Measurements from ENCODE around the gene PTPRD.

PTPRD gene

GRCh38 chr9:8390571-8390970, 2222.2 kb downstream of the PTPRD start:
- no peak overlapping the region for H3K4me2 ChIP-seq (ENCODE audit: low read length)
- no peaks in the 10 kb centered on the region for H3K27me3 ChIP-seq (ENCODE audit: control insufficient read depth, low read length)

DNA sequence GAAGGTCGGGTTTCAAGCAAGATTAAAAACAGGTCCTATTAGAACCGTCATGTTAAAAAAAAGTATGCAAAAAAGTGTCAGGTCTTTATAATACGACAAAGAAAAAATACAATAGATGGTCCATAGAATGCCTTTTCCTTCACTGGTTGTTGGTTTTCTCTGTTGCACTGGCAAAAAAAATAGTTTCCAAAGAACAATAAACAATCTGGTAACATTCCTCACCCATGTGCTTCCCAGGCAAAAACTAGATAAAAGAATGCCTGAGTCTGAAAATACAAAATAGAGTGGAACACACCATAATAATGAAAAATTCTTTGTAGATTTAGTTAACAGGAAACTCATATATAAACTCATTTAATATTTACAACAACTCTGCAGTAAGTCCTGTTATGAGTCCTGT, 2223.3 kb downstream of the PTPRD start:
- Histone ChIP-seq H3K36me3 (ENCODE audit: control insufficient read depth, low read length) (no peaks in the 10 kb centered on the region), H3F3A (ENCODE audit: control insufficient read depth, insufficient read depth) (no peaks in the 10 kb centered on the region), H3K9me2 (replicated peaks; ENCODE audit: control insufficient read depth, low read length) (no peaks in the 10 kb centered on the region), H3K27me3 (ENCODE audit: control insufficient read depth, low read length) (no peaks in the 10 kb centered on the region), H3K4me3 (ENCODE audit: low read length) (no peak overlapping the region), H3K4me1 (ENCODE audit: control insufficient read depth, low read length) (no peaks in the 10 kb centered on the region), H3K4me2 (ENCODE audit: low read length) (no peak overlapping the region), H3K79me2 (ENCODE audit: control insufficient read depth, low read length) (no peaks in the 10 kb centered on the region), H3K9me3 (ENCODE audit: control insufficient read depth, insufficient read depth, low read length) (no peaks in the 10 kb centered on the region), H3K27ac (ENCODE audit: low read depth, low read length) (no peak overlapping the region), H4K20me1 (ENCODE audit: control insufficient read depth, insufficient read depth, low read depth, low read length) (no peaks in the 10 kb centered on the region)
- no peak for TF ChIP-seq EZH2phosphoT487 (IDR thresholded peaks at IDR 0.05; ENCODE audit: borderline replicate concordance, low read length)
- TF ChIP-seq, protein P1, sequence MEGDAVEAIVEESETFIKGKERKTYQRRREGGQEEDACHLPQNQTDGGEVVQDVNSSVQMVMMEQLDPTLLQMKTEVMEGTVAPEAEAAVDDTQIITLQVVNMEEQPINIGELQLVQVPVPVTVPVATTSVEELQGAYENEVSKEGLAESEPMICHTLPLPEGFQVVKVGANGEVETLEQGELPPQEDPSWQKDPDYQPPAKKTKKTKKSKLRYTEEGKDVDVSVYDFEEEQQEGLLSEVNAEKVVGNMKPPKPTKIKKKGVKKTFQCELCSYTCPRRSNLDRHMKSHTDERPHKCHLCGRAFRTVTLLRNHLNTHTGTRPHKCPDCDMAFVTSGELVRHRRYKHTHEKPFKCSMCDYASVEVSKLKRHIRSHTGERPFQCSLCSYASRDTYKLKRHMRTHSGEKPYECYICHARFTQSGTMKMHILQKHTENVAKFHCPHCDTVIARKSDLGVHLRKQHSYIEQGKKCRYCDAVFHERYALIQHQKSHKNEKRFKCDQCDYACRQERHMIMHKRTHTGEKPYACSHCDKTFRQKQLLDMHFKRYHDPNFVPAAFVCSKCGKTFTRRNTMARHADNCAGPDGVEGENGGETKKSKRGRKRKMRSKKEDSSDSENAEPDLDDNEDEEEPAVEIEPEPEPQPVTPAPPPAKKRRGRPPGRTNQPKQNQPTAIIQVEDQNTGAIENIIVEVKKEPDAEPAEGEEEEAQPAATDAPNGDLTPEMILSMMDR (IDR thresholded peaks at IDR 0.05; ENCODE audit: low read depth, low read length, poor library complexity, severe bottlenecking): no peak

More at GRCh38 chr9:8390571-8390970, 2222.2 kb downstream of the PTPRD start:
- H3K9me2 ChIP-seq (replicated peaks; ENCODE audit: control insufficient read depth, low read length): no peaks in the 10 kb centered on the region
- H3F3A ChIP-seq (ENCODE audit: control insufficient read depth, insufficient read depth): no peaks in the 10 kb centered on the region
- TF ChIP-seq, protein P1 (IDR thresholded peaks at IDR 0.05; ENCODE audit: low read depth, low read length, poor library complexity, severe bottlenecking): no peak
- TF ChIP-seq EZH2phosphoT487 (IDR thresholded peaks at IDR 0.05; ENCODE audit: borderline replicate concordance, low read length): no peak
- H3K9me3 ChIP-seq (ENCODE audit: control insufficient read depth, insufficient read depth, low read length): no peaks in the 10 kb centered on the region
- no peaks in the 10 kb centered on the region for H4K20me1 ChIP-seq (ENCODE audit: control insufficient read depth, insufficient read depth, low read depth, low read length)
- H3K36me3 ChIP-seq (ENCODE audit: control insufficient read depth, low read length): no peaks in the 10 kb centered on the region
- H3K79me2 ChIP-seq (ENCODE audit: control insufficient read depth, low read length): no peaks in the 10 kb centered on the region
- H3K27ac ChIP-seq (ENCODE audit: low read depth, low read length): no peak overlapping the region
- H3K4me1 ChIP-seq (ENCODE audit: control insufficient read depth, low read length): no peaks in the 10 kb centered on the region
- H3K4me3 ChIP-seq (ENCODE audit: low read length): no peak overlapping the region

DNA sequence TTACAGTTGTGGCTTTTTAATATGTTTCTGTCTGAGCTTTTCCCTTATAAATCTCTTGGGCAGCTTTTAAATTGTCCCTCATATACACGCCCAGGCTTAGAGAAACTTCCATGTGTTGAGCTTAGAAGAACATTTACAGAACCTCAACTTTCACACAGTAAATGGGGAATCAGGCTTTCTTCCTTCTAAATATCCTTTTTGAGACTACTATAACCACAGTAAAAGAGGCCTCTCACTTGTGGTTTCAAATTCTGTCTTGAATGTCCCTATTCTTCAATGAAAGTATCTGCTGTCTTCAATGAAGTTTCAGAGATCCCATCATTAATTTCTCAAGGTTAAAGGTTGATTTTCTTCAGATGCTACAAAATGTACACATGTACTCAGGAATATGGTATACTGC, 2224.7 kb downstream of the PTPRD start:
- Histone ChIP-seq H3K4me1 (ENCODE audit: control insufficient read depth, low read length) (no peaks in the 10 kb centered on the region), H3F3A (ENCODE audit: control insufficient read depth, insufficient read depth) (no peaks in the 10 kb centered on the region), H3K27me3 (ENCODE audit: control insufficient read depth, low read length) (no peaks in the 10 kb centered on the region), H3K36me3 (ENCODE audit: control insufficient read depth, low read length) (no peaks in the 10 kb centered on the region), H3K4me3 (ENCODE audit: low read length) (no peak overlapping the region), H4K20me1 (ENCODE audit: control insufficient read depth, insufficient read depth, low read depth, low read length) (no peaks in the 10 kb centered on the region), H3K9me2 (replicated peaks; ENCODE audit: control insufficient read depth, low read length) (no peaks in the 10 kb centered on the region), H3K79me2 (ENCODE audit: control insufficient read depth, low read length) (no peaks in the 10 kb centered on the region), H3K9me3 (ENCODE audit: control insufficient read depth, insufficient read depth, low read length) (no peaks in the 10 kb centered on the region), H3K27ac (ENCODE audit: low read depth, low read length) (no peak overlapping the region), H3K4me2 (ENCODE audit: low read length) (no peak overlapping the region)
- no peak for TF ChIP-seq EZH2phosphoT487 (IDR thresholded peaks at IDR 0.05; ENCODE audit: borderline replicate concordance, low read length)
- TF ChIP-seq, protein P1 (IDR thresholded peaks at IDR 0.05; ENCODE audit: low read depth, low read length, poor library complexity, severe bottlenecking): no peak

DNA sequence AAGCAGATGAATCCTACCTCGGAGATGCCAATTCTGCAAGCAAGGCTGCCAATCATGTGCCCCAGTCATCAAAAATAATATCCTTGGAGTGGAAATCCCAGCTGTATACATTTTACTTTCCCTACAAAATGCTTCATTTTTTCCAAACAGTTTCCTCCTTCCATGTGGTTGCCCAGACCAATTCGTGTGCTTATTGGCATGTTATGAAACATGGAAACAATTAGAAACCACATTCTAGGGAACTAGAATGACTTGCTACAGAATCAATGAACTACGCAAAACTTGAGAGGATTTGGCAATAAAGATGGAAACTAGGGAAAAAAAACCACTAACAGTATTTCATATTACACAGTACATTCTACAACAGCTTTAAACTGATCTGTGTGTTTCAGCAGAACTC, 2228.7 kb downstream of the PTPRD start:
- H3K36me3 ChIP-seq (ENCODE audit: control insufficient read depth, low read length): no peaks in the 10 kb centered on the region
- no peaks in the 10 kb centered on the region for H3K79me2 ChIP-seq (ENCODE audit: control insufficient read depth, low read length)
- H4K20me1 ChIP-seq (ENCODE audit: control insufficient read depth, insufficient read depth, low read depth, low read length): no peaks in the 10 kb centered on the region
- H3K9me2 ChIP-seq (replicated peaks; ENCODE audit: control insufficient read depth, low read length): no peaks in the 10 kb centered on the region
- H3K27ac ChIP-seq (ENCODE audit: low read depth, low read length): no peak overlapping the region
- no peaks in the 10 kb centered on the region for H3K9me3 ChIP-seq (ENCODE audit: control insufficient read depth, insufficient read depth, low read length)
- H3K27me3 ChIP-seq (ENCODE audit: control insufficient read depth, low read length): no peaks in the 10 kb centered on the region
- no peaks in the 10 kb centered on the region for H3F3A ChIP-seq (ENCODE audit: control insufficient read depth, insufficient read depth)
- H3K4me2 ChIP-seq (ENCODE audit: low read length): no peak overlapping the region
- no peaks in the 10 kb centered on the region for H3K4me1 ChIP-seq (ENCODE audit: control insufficient read depth, low read length)
- H3K4me3 ChIP-seq (ENCODE audit: low read length): no peak overlapping the region
- TF ChIP-seq, protein P1 (IDR thresholded peaks at IDR 0.05; ENCODE audit: low read depth, low read length, poor library complexity, severe bottlenecking): no peak
- TF ChIP-seq EZH2phosphoT487 (IDR thresholded peaks at IDR 0.05; ENCODE audit: borderline replicate concordance, low read length): no peak

Data from DOHH2 (cell line).